GM19397 (cell line): ENCODE measurements around the gene DDC.
"Not testable (repeated sequence)": the region's sequence is repeated elsewhere in the genome, so short reads cannot be mapped to it uniquely, and the experiment has no call there.

ENCODE experiments used
- ATAC-seq: cut with Tn5 transposase; IDR thresholded peaks from one replicate; pipeline ENCODE4 v1.9.1; 2021; ENCODE audit warnings: mild to moderate bottlenecking, moderate library complexity; ENCODE audit not compliant: unreplicated experiment

DDC gene

DNA sequence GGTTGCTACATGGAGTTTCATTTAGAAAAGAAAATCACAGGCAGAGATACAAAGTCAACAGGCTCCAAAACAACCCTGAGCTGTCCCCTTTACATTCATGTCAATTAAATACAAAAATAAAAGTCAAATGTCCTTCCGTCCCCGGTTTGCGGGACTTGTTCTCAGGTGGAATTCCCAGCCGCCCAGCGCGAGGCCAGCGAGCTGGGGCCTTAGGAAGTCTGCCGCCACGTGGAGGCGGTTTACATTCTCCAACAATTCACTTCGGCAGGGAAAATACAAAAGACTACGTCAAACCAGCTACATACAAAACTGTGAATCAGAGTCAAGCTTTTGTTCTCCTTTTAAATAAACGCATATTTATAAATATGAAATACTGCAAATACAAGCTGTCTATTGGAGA, 25.3 kb upstream of the DDC start:
- no peak for ATAC-seq

GRCh38 chr7:50589364-50589763, 24.2 kb upstream of the DDC start:
- ATAC-seq = no peak

- ATAC-seq = no peak
These were observed 23.7 kb upstream of the DDC start for GRCh38 chr7:50588937-50589336.

- no peak for ATAC-seq
These were observed 22.5 kb upstream of the DDC start for GRCh38 chr7:50587737-50588136.

DNA sequence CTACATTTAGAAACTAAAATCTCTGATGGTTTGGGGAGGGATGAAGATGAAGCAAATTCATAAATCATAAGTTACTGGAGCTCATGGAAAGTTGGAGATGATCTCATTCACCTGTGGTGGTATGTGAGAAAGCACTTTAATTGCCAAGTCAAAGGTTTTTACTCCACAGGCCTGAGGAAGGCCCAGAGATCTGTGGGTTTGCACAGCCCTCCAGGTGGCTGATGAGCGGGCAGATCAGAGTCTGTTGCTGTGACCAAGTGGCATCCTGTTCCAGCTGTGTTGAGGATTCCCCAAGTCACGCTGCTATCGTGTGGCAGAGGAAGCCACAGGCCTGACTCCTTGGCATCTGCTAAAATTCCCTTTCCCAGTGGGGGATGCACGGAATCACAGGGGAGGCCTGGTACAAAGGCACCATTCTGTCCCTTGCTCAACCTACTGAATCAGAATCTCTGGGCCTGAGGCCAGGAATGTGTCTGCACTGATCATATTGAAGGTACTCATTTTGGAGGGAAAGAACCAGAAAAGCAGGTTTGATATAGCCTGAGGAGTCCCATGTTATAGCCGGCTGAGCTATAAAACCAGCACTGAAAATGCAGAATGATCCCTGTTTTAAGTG, 19.7 kb upstream of the DDC start:
- ATAC-seq = no peak

DNA sequence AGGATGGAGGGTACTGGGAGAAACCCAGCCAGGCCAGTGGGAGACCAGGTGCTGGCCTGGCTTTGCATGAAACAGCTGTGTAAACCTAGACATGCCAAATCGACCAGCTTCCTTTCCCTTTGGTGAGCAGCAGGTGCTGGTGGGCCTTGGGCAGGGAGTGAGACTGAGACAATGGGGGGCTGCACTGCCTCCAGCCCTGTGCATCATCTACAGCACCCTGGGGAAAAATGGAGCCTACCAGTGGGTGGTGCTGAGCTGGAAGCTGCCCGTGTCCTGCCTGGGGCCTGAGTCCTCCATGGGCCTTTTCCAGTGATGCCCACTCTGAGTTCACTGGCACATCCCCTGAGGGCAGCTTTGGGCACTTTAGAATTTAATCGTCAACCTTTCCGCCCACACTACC, 19.2 kb upstream of the DDC start:
- no peak for ATAC-seq

- ATAC-seq = not testable (repeated sequence)
These were observed 18.1 kb upstream of the DDC start for GRCh38 chr7:50583295-50583694.

DNA sequence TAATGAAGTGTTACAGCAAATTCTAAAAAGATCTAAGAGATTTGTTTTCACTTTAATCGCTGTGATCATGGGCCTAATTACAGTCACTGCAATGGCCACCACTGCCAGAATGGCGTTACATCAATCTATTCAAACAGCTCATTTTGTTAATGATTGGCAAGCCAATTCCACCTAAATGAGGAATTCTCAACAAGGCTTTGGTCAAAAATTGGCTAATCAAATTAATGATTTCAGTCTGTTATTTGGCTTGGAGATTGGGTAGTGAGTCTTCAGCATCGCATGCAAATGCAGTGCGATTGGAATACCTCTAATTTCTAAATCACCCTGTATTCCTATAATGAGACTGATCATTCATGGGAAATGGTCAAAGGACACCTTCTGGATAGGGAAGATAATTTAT, 17.1 kb upstream of the DDC start:
- not testable (repeated sequence) for ATAC-seq

- ATAC-seq = not testable (repeated sequence)
These were observed 15.5 kb upstream of the DDC start for GRCh38 chr7:50580666-50581065.

- ATAC-seq = no peak
These were observed 14.9 kb upstream of the DDC start for GRCh38 chr7:50580057-50580456.

- ATAC-seq = not testable (repeated sequence)
These were observed 12.9 kb upstream of the DDC start for GRCh38 chr7:50578105-50578504.

- ATAC-seq = no peak
These were observed 12.4 kb upstream of the DDC start for GRCh38 chr7:50577569-50577968.

DNA sequence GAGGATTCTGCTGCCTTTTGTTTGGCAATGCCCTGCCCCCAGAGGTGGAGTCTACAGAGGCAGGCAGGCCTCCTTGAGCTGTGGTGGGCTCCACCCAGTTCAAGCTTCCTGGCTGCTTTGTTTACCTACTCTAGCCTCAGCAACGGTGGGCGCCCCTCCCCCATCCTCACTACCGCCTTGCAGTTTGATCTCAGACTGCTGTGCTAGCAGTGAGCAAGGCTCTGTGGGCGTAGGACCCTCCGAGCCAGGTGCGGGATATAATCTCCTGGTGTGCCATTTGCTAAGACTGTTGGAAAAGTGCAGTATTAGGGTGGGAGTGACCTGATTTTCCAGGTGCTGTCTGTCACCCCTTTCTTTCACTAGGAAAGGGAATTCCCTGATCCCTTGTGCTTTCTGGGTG, 11.2 kb upstream of the DDC start:
- ATAC-seq = not testable (repeated sequence)

DNA sequence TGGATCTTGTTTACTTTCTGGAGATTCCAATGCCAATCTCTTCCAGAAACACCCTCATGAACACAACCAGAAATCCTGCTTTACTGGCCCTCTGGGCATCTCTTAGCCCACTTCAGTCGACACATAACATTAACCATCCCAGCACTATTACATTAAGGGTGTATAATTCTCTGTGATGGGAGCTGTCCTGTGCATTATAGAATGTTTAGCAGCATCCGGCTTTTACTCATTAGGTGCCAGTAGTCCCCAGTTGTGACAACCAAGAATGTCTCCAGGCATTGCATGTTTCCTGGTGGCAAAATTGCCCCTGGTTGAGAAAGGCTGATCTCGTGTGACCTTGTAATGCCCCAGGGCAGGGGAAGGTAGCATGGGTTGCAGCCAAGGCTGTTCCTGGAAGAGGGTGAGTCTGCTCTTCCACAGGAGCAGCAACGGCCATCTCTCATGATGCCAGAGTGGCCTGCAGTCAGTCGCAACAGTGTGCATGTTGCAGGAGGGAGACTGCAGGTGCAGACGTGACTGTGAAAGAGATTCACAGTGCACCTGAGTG, 2.6 kb upstream of the DDC start:
- no peak for ATAC-seq

DNA sequence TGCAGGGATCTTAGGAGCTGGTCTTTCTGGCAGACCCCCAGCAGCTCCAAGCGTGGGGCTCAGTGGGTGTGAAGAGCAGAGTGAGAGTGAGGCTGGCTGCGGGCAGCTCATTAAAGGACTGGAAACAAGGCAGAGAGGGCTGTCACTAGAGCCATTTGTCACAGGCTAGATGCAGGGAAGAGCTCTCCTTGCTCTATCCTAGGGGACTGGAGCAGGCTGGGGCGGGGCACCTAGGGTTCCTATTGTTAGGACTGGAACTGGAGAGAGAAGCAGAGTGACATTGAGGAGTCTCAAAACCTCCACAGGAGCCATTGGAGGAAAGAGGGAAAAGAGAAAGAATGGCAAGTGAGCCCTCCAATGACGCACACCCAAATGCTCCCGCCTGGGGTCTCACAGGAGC, 772 bp upstream of the DDC start:
- ATAC-seq = no peak

DNA sequence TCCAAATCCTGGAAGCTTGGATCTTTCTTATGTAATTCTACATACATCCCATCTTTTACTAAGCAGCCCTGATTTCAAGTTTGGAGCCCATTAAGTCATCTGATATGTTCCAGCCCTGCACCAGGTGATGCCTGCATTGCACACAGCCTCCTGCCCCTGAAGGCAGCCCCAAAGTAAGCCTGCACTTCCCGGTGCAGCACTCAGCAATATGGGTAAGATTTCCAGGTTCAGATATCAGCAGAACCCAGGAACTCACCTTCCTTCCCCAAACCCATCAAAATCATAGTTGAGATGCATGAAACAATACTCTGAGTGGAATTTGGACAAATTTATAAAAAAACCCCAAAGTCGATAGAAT, 333 bp upstream of the DDC start:
- no peak for ATAC-seq

DNA sequence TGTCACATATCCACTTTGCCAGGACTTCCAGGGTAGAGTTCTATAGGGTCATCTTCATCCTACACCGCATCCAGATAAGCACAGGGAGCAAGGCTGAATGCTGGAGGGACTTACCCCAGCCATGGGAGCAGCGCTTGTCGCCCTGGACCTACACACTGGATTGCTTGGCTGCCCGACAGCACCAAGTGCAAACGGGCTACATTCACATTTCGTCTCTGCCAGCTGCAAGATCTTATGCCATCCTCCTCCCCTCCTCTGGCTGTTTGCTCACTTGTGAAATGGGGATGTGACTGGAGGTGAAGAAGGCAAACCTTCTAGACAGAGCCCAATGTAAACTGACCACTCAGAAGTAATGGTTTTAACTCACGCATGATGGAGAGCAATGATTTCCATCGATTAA, 1.0 kb downstream of the DDC start:
- no peak for ATAC-seq

DNA sequence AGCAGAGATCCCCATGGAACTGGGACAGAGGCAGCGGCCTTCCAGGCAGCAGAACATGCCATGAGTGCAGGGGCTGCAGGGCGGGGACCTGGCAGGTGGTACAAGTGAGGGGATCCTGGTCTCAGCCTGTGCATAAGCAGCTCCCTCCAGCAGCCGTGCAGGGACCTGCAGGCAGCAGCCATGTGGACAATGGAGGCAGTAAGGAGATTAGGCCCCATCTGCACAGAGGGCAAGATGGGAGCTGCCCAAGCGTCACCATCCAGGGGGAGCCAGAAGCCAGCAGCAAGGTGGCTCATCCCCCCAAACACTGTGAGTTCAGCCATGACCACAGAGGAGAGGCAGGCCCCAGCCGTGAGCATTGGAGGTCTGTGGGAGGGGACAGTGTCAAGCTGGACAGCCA, 3.1 kb downstream of the DDC start:
- no peak for ATAC-seq

DNA sequence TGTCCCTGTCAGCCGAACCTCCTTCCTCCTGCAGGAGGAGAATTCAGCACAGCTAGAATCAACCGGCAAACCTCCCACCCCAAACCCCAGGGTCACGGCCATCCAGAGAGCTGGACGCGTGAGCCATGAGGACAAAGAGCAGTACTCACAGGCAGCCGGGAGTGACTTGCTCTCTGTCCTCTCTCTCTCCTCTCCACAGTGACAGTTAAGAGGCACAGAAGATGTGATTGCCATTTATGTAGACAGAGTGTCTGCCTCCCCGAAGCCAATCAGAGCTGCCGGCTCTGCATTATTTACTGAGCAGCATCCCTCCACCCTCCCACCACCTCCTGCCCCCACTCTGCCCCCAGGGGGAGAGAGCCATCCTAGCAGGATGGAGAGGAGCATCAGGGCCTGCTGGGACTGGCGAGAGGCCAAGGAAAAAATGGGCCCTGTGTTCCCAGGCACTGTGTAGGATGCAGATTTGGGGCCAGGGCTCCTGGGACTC, 4.3 kb downstream of the DDC start:
- ATAC-seq = no peak

DNA sequence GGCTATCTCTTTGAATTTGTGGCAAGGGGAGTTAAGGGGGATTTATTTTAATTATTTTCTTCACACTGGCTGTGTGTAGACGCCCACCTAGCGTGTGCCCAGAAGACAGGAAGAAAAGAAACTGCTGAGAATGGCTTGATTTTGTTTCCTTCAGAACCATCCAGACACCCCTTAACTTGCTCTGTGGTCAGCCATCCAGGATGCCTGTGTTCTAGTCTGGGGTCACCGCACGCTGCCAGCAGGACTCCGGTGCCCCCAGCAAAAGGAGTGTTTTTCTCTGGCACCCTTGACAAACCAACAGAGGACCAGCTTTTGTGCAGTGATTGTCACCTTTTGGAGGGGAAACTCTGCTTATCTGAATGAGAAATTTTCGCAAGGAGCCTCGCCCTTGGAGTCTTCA, 5.3 kb downstream of the DDC start:
- ATAC-seq = no peak

GRCh38 chr7:50558294-50559053, 6.7 kb downstream of the DDC start:
- no peak for ATAC-seq

DNA sequence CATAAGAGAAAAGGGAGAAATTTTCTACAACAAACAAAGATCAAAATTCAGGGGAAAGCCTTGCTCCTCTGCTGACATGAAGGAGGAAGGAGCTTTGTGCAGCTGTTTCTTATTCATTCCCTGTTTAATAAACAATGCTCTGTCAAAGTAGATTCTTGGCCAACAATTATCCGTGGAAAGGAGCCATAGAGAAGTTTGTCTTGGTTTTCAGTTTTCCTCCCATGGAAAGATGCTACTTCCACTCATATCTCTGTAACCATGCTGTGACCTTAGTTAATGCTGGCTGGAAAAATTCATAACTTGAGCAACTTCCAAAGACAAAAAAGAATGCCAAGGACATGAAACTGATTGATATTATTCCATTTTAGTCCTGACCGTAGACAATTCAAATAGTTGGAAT, 8.1 kb downstream of the DDC start:
- ATAC-seq = no peak
